Measurements from ENCODE around the gene HIRA.

Gene HIRA

GRCh38 chr22:19377565-19378343 is 53.8 kb downstream of the HIRA start:
- H3K4me3 ChIP-seq (replicated peaks in 1 of 2; ENCODE audit: low read depth in 2 of 2, low read length in 2 of 2), result no peak overlapping the region
- no peak for DNase-seq (ENCODE audit: low read depth in 2 of 2)
- TF ChIP-seq, protein P1, sequence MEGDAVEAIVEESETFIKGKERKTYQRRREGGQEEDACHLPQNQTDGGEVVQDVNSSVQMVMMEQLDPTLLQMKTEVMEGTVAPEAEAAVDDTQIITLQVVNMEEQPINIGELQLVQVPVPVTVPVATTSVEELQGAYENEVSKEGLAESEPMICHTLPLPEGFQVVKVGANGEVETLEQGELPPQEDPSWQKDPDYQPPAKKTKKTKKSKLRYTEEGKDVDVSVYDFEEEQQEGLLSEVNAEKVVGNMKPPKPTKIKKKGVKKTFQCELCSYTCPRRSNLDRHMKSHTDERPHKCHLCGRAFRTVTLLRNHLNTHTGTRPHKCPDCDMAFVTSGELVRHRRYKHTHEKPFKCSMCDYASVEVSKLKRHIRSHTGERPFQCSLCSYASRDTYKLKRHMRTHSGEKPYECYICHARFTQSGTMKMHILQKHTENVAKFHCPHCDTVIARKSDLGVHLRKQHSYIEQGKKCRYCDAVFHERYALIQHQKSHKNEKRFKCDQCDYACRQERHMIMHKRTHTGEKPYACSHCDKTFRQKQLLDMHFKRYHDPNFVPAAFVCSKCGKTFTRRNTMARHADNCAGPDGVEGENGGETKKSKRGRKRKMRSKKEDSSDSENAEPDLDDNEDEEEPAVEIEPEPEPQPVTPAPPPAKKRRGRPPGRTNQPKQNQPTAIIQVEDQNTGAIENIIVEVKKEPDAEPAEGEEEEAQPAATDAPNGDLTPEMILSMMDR (IDR thresholded peaks at IDR 0.05; ENCODE audit: low read depth, low read length), result no peak

DNA sequence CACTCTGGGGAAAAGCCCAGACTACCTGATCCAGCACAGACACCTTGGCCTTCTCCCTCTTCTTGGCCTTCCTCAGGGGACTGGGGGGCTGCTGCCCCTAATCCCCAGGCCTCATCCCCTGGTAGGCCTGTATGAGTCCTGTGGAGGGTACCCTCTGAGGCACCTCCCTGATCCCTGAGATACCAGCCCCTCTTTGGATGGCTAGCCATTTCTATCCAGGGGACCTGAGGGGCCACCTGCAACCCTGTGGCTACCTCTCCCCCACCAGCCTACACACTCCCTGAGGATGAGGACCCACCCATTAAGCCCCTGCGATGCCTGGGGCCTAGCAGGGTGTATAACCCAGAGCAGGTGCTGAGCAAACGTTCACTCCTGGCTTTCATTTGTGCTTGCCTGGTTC is 54.6 kb downstream of the HIRA start:
- TF ChIP-seq, protein P1 (IDR thresholded peaks at IDR 0.05; ENCODE audit: low read depth, low read length), result no peak
- no peak overlapping the region for H3K4me3 ChIP-seq (replicated peaks in 1 of 2; ENCODE audit: low read depth in 2 of 2, low read length in 2 of 2)
- DNase-seq (ENCODE audit: low read depth in 2 of 2), result no peak

DNA sequence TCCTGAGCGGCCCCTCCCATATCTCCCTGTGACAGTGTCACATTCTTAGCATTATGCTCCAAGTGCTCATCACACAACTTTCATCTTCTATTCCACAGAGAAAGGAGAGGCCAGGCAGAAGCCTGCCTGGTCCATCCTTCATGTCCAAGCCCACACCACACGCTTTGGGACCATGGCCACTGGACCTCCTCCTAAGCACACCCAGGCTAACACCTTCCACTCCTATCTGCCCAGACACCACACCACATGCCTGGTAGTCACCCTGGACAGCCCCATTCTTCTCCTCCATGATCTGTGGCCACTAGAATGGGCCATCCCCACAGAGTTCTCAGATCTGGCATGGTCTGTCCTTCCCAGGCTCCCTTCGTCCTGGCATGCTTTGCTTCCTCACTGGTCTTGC is 55.3 kb downstream of the HIRA start:
- no peak for DNase-seq (ENCODE audit: low read depth in 2 of 2)
- no peak overlapping the region for H3K4me3 ChIP-seq (replicated peaks in 1 of 2; ENCODE audit: low read depth in 2 of 2, low read length in 2 of 2)
- TF ChIP-seq, protein P1 (IDR thresholded peaks at IDR 0.05; ENCODE audit: low read depth, low read length), result no peak

DNA sequence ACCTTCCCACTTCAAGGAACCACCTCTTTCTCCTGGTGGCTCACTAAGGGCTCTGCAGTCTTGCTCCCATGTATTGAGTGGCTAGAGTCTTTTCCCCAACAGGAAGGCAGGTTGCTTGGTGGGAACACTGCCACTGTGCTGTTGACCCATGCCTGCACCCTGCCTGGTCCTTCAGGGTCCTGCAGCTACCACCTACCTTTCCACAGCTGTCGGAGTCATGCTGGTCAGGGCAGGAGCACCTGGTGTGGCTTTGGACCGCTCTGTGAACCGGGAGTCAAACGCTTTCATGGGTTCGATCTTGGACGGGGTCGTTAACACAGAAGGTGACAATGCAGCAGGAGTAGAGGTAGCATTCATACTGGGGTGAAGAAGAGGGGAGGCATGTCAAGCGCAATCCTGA is 56.1 kb downstream of the HIRA start:
- H3K4me3 ChIP-seq (replicated peaks in 1 of 2; ENCODE audit: low read depth in 2 of 2, low read length in 2 of 2), result no peak overlapping the region
- TF ChIP-seq, protein P1 (IDR thresholded peaks at IDR 0.05; ENCODE audit: low read depth, low read length), result no peak
- DNase-seq (ENCODE audit: low read depth in 2 of 2), result no peak

- no peak overlapping the region for H3K4me3 ChIP-seq (replicated peaks in 1 of 2; ENCODE audit: low read depth in 2 of 2, low read length in 2 of 2)
- TF ChIP-seq, protein P1 (IDR thresholded peaks at IDR 0.05; ENCODE audit: low read depth, low read length), result no peak
- DNase-seq (ENCODE audit: low read depth in 2 of 2), result no peak
Observed at GRCh38 chr22:19374410-19374809, 57.1 kb downstream of the HIRA start.

GRCh38 chr22:19373450-19373849 is 58.1 kb downstream of the HIRA start:
- TF ChIP-seq, protein P1 (IDR thresholded peaks at IDR 0.05; ENCODE audit: low read depth, low read length), result no peak
- H3K4me3 ChIP-seq (replicated peaks in 1 of 2; ENCODE audit: low read depth in 2 of 2, low read length in 2 of 2), result no peak overlapping the region
- no peak for DNase-seq (ENCODE audit: low read depth in 2 of 2)

DNA sequence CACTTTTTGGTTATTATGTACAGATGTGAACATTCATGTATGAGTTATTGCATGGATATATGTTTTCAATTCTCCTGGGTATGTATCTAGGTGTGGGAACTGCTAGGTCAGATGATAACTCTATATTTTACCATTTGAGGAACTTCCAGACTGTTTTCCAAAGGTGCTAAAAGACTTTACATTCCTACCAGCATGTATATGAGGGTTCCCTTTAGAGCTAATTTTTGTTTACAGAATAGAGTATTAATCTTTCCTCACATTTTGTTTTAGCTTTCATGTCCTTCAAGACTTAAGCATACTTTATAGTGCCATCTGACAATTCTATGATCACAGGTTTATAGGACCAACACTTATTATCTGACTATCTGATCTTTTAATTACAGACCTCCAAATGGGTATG is 59.6 kb downstream of the HIRA start:
- DNase-seq (ENCODE audit: low read depth in 2 of 2), result no peak
- no peak overlapping the region for H3K4me3 ChIP-seq (replicated peaks in 1 of 2; ENCODE audit: low read depth in 2 of 2, low read length in 2 of 2)
- TF ChIP-seq, protein P1 (IDR thresholded peaks at IDR 0.05; ENCODE audit: low read depth, low read length), result no peak
